PC-3 (cell line): Measurements from ENCODE around the gene NDUFAF4. TPM values are rescaled to one million over a fixed set of nuclear protein-coding genes. Genes with fewer than 3 reads are reported as not detected.

Experiments used
- ATAC-seq: fragments of 200-7000 bp; cut with Tn5 transposase; 2 replicates; pipeline ENCODE4 v1.9.1; 2020; ENCODE audit warnings: mild to moderate bottlenecking, moderate library complexity
- BruUV-seq: library from RNA; stranded (reverse); fragments of 400-500 nt; replicated peaks from 2 replicates; lab custom pipeline; 2021; lab: Mats Ljungman, UMichigan
- CTCF ChIA-PET: fragments of 300-600 bp; sonication (Branson Sonifier 250); formaldehyde crosslinking; loops from one replicate; lab custom pipeline; 2022; ENCODE audit warnings: antibody characterized with exemption; lab: Charles Lee
- POLR2A ChIA-PET: fragments of 300-600 bp; sonication (Branson Sonifier 250); formaldehyde crosslinking; loops from one replicate; lab custom pipeline; 2022; ENCODE audit warnings: antibody characterized with exemption; ENCODE audit not compliant: unreplicated experiment; lab: Charles Lee
- DNase-seq: peaks from one replicate; pipeline ENCODE4 v3.0.0-alpha.2; 2015
- H2AFZ ChIP-seq: fragments of 300-600 bp; sonication (generic); 2 replicates; pipeline ENCODE4 v1.6.0; 2016; ENCODE audit warnings: antibody characterized with exemption, low read length
- H3F3A ChIP-seq: fragments of 300-600 bp; sonication (generic); one replicate; pipeline ENCODE4 v1.6.0; 2017; ENCODE audit warnings: antibody characterized with exemption, low read length, control low read depth, mild to moderate bottlenecking; ENCODE audit not compliant: unreplicated experiment
- H3K27ac ChIP-seq: fragments of 300-600 bp; sonication (generic); 2 replicates; pipeline ENCODE4 v1.5.1; 2016; ENCODE audit warnings: mild to moderate bottlenecking, low read length
- H3K27me3 ChIP-seq: fragments of 300-600 bp; sonication (generic); 2 replicates; pipeline ENCODE4 v1.6.1; 2016; ENCODE audit warnings: low read length, mixed read lengths
- H3K36me3 ChIP-seq: fragments of 300-600 bp; sonication (generic); 2 replicates; pipeline ENCODE4 v1.6.1; 2016; ENCODE audit warnings: low read depth, mixed run types, low read length, mixed read lengths
- H3K4me1 ChIP-seq: fragments of 300-600 bp; sonication (generic); 2 replicates; pipeline ENCODE4 v1.5.1; 2016; ENCODE audit warnings: low read length; ENCODE audit not compliant: insufficient read depth
- H3K4me2 ChIP-seq: fragments of 300-600 bp; sonication (generic); 2 replicates; pipeline ENCODE4 v1.6.0; 2016; ENCODE audit warnings: low read length
- H3K4me3 ChIP-seq: fragments of 300-600 bp; sonication (generic); 2 replicates; pipeline ENCODE4 v1.5.1; 2016; ENCODE audit warnings: mild to moderate bottlenecking, low read length, mixed read lengths
- H3K79me2 ChIP-seq: fragments of 300-600 bp; sonication (generic); 2 replicates; pipeline ENCODE4 v1.6.1; 2017; ENCODE audit warnings: low read length, mixed read lengths
- H3K9ac ChIP-seq: fragments of 300-600 bp; sonication (generic); 2 replicates; pipeline ENCODE4 v1.6.0; 2016; ENCODE audit warnings: mild to moderate bottlenecking, low read length
- H3K9me2 ChIP-seq: fragments of 300-600 bp; sonication (generic); replicated peaks from 2 replicates; pipeline ENCODE4 v1.6.1; 2016; ENCODE audit warnings: mixed run types, low read length, mixed read lengths
- H3K9me3 ChIP-seq: fragments of 300-600 bp; sonication (generic); 2 replicates; pipeline ENCODE4 v1.6.1; 2016; ENCODE audit warnings: low read length, mixed read lengths
- H4K20me1 ChIP-seq: fragments of 300-600 bp; sonication (generic); 2 replicates; pipeline ENCODE4 v1.6.1; 2016; ENCODE audit warnings: low read length, mixed read lengths
- CTCF ChIP-seq: fragments of 300-600 bp; sonication (generic); conservative IDR thresholded peaks from 2 replicates; pipeline ENCODE4 v1.5.1; 2017; ENCODE audit warnings: antibody characterized with exemption, low read depth, mild to moderate bottlenecking, low read length
- EZH2 ChIP-seq: fragments of 300-600 bp; sonication (generic); IDR thresholded peaks from one replicate; pipeline ENCODE4 v1.6.1; 2017; ENCODE audit warnings: antibody characterized with exemption, mild to moderate bottlenecking, low read length; ENCODE audit not compliant: unreplicated experiment
- EZH2phosphoT487 ChIP-seq: fragments of 300-600 bp; sonication (generic); IDR thresholded peaks from 2 replicates; pipeline ENCODE4 v1.6.1; 2018; ENCODE audit warnings: mild to moderate bottlenecking, antibody characterized with exemption, low read length, borderline replicate concordance
- intact Hi-C: fragments of 100-400 bp; cut with micrococcal nuclease; formaldehyde crosslinking; loops from 2 replicates; pipeline ENCODE4 v1.9.0; 2023
- total RNA-seq: library from RNA; depleted of rRNA; stranded (reverse); fragments of >200 nt; gene quantifications from 2 replicates; pipeline ENCODE4 v1.2.3, GENCODE V29; 2014

NDUFAF4 gene
- total RNA-seq, 1 experiment from 2014 or later, result 24.2 TPM

- Histone ChIP-seq H3K79me2 (no peaks in the 10 kb centered on the region), H3K9ac (no peak overlapping the region), H4K20me1 (no peaks in the 10 kb centered on the region), H3K9me3 (no peaks in the 10 kb centered on the region), H3K4me2 (peak overlapping the region; percentile 91), H3F3A (no peaks in the 10 kb centered on the region), H3K4me1 (no peaks in the 10 kb centered on the region; the same call in 1 of the 2 replicates), H3K9me2 (no peaks in the 10 kb centered on the region), H3K27ac (no peak overlapping the region), H3K4me3 (peak overlapping the region; percentile 68; the same call in 1 of the 2 replicates), H3K36me3 (no peaks in the 10 kb centered on the region), H2AFZ (no peak overlapping the region), H3K27me3 (peaks cover 83% of the 10 kb centered on the region)
- POLR2A ChIA-PET, result interaction anchor here (0.6 kb wide), 1 partner anchor 94 kb away, joined by 10 read pairs; no protein-coding TSS in a partner anchor
- BruUV-seq, result no TSS peak
- no peak for ATAC-seq
- no peak for TF ChIP-seq EZH2phosphoT487
- no peak for TF ChIP-seq EZH2
- no peak for TF ChIP-seq CTCF
- intact Hi-C loops, result no loop called here
- CTCF ChIA-PET, result no interaction called here
- no peak for DNase-seq
Measured at GRCh38 chr6:96925290-96925687, 27.6 kb upstream of the NDUFAF4 start.

GRCh38 chr6:96923871-96924493 lies 26.3 kb upstream of the NDUFAF4 start:
- no peak for TF ChIP-seq EZH2
- no peak for TF ChIP-seq CTCF
- TF ChIP-seq EZH2phosphoT487, result no peak
- H3K9me3 ChIP-seq, result no peaks in the 10 kb centered on the region
- ChIA-PET CTCF (no interaction called here), POLR2A (no interaction called here)
- H3K36me3 ChIP-seq, result no peaks in the 10 kb centered on the region
- H3K4me1 ChIP-seq, result no peaks in the 10 kb centered on the region; the same call in 1 of the 2 replicates
- H3K27me3 ChIP-seq, result peaks cover 80% of the 10 kb centered on the region
- H3K27ac ChIP-seq, result no peak overlapping the region
- H3K4me3 ChIP-seq, result 0 out of 2 replicates have a peak overlapping the region, but pooled peaks have one; percentile 30
- H3K4me2 ChIP-seq, result peak overlapping the region; percentile 63
- no peaks in the 10 kb centered on the region for H3K9me2 ChIP-seq
- ATAC-seq, result peak; percentile 36; the same call in 1 of the 2 replicates
- intact Hi-C loops, result no loop called here
- no peaks in the 10 kb centered on the region for H4K20me1 ChIP-seq
- no TSS peak for BruUV-seq
- DNase-seq, result no peak
- H3K79me2 ChIP-seq, result no peaks in the 10 kb centered on the region
- H2AFZ ChIP-seq, result 0 out of 2 replicates have a peak overlapping the region, but pooled peaks have one; percentile 50
- no peaks in the 10 kb centered on the region for H3F3A ChIP-seq
- no peak overlapping the region for H3K9ac ChIP-seq

DNA sequence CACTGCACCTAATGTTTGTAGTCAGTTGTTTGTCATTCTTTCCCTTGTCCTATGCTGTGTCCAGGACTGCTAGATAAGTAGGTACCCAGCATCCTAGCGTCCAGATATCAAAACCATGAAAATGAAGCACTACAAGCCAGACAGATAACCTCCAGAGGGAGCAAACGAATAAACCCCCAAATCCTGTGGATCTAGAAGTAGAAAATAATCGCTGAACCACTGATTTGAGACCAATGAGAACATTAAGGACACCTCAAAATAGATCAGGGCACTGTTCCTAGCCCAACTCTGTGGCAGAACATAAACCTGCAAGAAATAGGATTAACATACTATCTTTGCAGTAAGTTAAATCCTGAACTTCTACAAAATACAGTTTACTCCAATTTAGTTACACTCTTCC lies 25.7 kb upstream of the NDUFAF4 start:
- Histone ChIP-seq H3K27me3 (peaks cover 78% of the 10 kb centered on the region), H2AFZ (no peak overlapping the region), H3F3A (no peaks in the 10 kb centered on the region), H3K9me2 (no peaks in the 10 kb centered on the region), H3K4me1 (no peaks in the 10 kb centered on the region; the same call in 1 of the 2 replicates), H3K4me3 (no peak overlapping the region), H3K27ac (no peak overlapping the region), H3K79me2 (no peaks in the 10 kb centered on the region), H3K36me3 (no peaks in the 10 kb centered on the region), H3K9me3 (no peaks in the 10 kb centered on the region), H3K4me2 (no peak overlapping the region), H4K20me1 (no peaks in the 10 kb centered on the region), H3K9ac (no peak overlapping the region)
- POLR2A ChIA-PET, result no interaction called here
- ATAC-seq, result no peak
- no peak for TF ChIP-seq EZH2phosphoT487
- no peak for TF ChIP-seq EZH2
- TF ChIP-seq CTCF, result no peak
- no TSS peak for BruUV-seq
- intact Hi-C loops, result no loop called here
- no peak for DNase-seq
- CTCF ChIA-PET, result no interaction called here
